Activated CD4-positive, alpha-beta T cell treated with anti-CD3 and anti-CD28 coated beads, Interleukin-2, amount 10 ng/mL, durations not matched to agents 7 days and 5 days (primary cell): ENCODE measurements around the gene LSM2. TPM values are rescaled to one million over a fixed set of nuclear protein-coding genes. Genes with fewer than 3 reads are reported as not detected.

Experiments
- CTCF ChIA-PET: fragments of 350-600 bp; sonication (Branson Sonifier 250); formaldehyde crosslinking; loops from one replicate; lab custom pipeline; 2021; ENCODE audit warnings: antibody characterized with exemption; lab: Charles Lee
- POLR2A ChIA-PET: fragments of 350-600 bp; sonication (Branson Sonifier 250); formaldehyde crosslinking; loops from one replicate; lab custom pipeline; 2021; ENCODE audit warnings: antibody characterized with exemption; lab: Charles Lee
- DNase-seq: peaks from one replicate; pipeline ENCODE4 v3.0.0-alpha.2; 2020
- H3K27ac Mint-ChIP-seq: one replicate; pipeline ENCODE4 v1.8.0; 2021; ENCODE audit warnings: mild to moderate bottlenecking, moderate library complexity, mixed read lengths
- H3K27me3 Mint-ChIP-seq: one replicate; pipeline ENCODE4 v1.8.0; 2021; ENCODE audit warnings: mixed read lengths
- H3K36me3 Mint-ChIP-seq: one replicate; pipeline ENCODE4 v1.8.0; 2021; ENCODE audit warnings: low read depth, mixed read lengths
- H3K4me1 Mint-ChIP-seq: one replicate; pipeline ENCODE4 v1.8.0; 2021; ENCODE audit warnings: mixed read lengths
- H3K4me3 Mint-ChIP-seq: one replicate; pipeline ENCODE4 v1.8.0; 2021; ENCODE audit warnings: mild to moderate bottlenecking, moderate library complexity, mixed read lengths
- H3K9me3 Mint-ChIP-seq: one replicate; pipeline ENCODE4 v1.8.0; 2021; ENCODE audit warnings: mixed read lengths
- total RNA-seq, 2 experiments: library from RNA; stranded (reverse); gene quantifications; one replicate each; pipeline ENCODE4 v1.2.3, GENCODE V29; 2021

The LSM2 gene
- total RNA-seq, 2 experiments from 2014 or later: 103 to 109 TPM

GRCh38 chr6:31767096-31767645 is 39.6 kb downstream of the LSM2 start:
- no peak for DNase-seq
- peaks cover 8% of the 10 kb centered on the region for H3K36me3 Mint-ChIP-seq
- H3K27me3 Mint-ChIP-seq: no peaks in the 10 kb centered on the region
- CTCF ChIA-PET: interaction anchor here (0.5 kb wide), 1 partner anchor 11 kb away, joined by 4 read pairs; no protein-coding TSS in a partner anchor
- H3K4me1 Mint-ChIP-seq: peaks cover 46% of the 10 kb centered on the region
- H3K4me3 Mint-ChIP-seq: no peak overlapping the region
- H3K9me3 Mint-ChIP-seq: no peaks in the 10 kb centered on the region
- POLR2A ChIA-PET: no interaction called here
- no peak overlapping the region for H3K27ac Mint-ChIP-seq

GRCh38 chr6:31765910-31766794 is 40.6 kb downstream of the LSM2 start:
- CTCF ChIA-PET: interaction anchor here (0.7 to 1.3 kb wide), 2 partner anchors 9 to 45 kb away, joined by 3 to 7 read pairs; no protein-coding TSS in a partner anchor
- Mint-ChIP-seq H3K4me1 (peaks cover 39% of the 10 kb centered on the region), H3K9me3 (no peaks in the 10 kb centered on the region), H3K27ac (peak overlapping the region; percentile 13), H3K36me3 (peaks cover 11% of the 10 kb centered on the region), H3K27me3 (no peaks in the 10 kb centered on the region), H3K4me3 (no peak overlapping the region)
- no peak for DNase-seq
- POLR2A ChIA-PET: no interaction called here

- Mint-ChIP-seq H3K4me3 (no peak overlapping the region), H3K4me1 (peaks cover 33% of the 10 kb centered on the region), H3K27ac (no peak overlapping the region), H3K9me3 (no peaks in the 10 kb centered on the region), H3K36me3 (peaks cover 11% of the 10 kb centered on the region), H3K27me3 (no peaks in the 10 kb centered on the region)
- ChIA-PET POLR2A (no interaction called here), CTCF (interaction anchor here (1.3 kb wide), 1 partner anchor 9 kb away, joined by 7 read pairs; no protein-coding TSS in a partner anchor)
- no peak for DNase-seq
These were observed 41.2 kb downstream of the LSM2 start for GRCh38 chr6:31765559-31765909.

- DNase-seq: no peak
- ChIA-PET CTCF (no interaction called here), POLR2A (no interaction called here)
- peak overlapping the region; percentile 76 for H3K27ac Mint-ChIP-seq
- H3K36me3 Mint-ChIP-seq: peaks cover 16% of the 10 kb centered on the region
- no peak overlapping the region for H3K4me3 Mint-ChIP-seq
- no peaks in the 10 kb centered on the region for H3K27me3 Mint-ChIP-seq
- peaks cover 29% of the 10 kb centered on the region for H3K4me1 Mint-ChIP-seq
- H3K9me3 Mint-ChIP-seq: no peaks in the 10 kb centered on the region
These were observed 42.6 kb downstream of the LSM2 start for GRCh38 chr6:31764198-31764597.

- H3K27ac Mint-ChIP-seq: peak overlapping the region; percentile 76
- no peaks in the 10 kb centered on the region for H3K27me3 Mint-ChIP-seq
- peaks cover 21% of the 10 kb centered on the region for H3K36me3 Mint-ChIP-seq
- H3K4me1 Mint-ChIP-seq: peaks cover 26% of the 10 kb centered on the region
- POLR2A ChIA-PET: no interaction called here
- CTCF ChIA-PET: no interaction called here
- no peak for DNase-seq
- H3K9me3 Mint-ChIP-seq: no peaks in the 10 kb centered on the region
- H3K4me3 Mint-ChIP-seq: no peak overlapping the region
These were observed 43.2 kb downstream of the LSM2 start for GRCh38 chr6:31763619-31763940.

GRCh38 chr6:31762878-31763618 is 43.7 kb downstream of the LSM2 start:
- peaks cover 21% of the 10 kb centered on the region for H3K4me1 Mint-ChIP-seq
- no peak overlapping the region for H3K4me3 Mint-ChIP-seq
- no peaks in the 10 kb centered on the region for H3K9me3 Mint-ChIP-seq
- H3K36me3 Mint-ChIP-seq: peaks cover 21% of the 10 kb centered on the region
- H3K27me3 Mint-ChIP-seq: no peaks in the 10 kb centered on the region
- no peak for DNase-seq
- CTCF ChIA-PET: interaction anchor here (0.6 kb wide), 1 partner anchor 9 kb away, joined by 4 read pairs; no protein-coding TSS in a partner anchor
- H3K27ac Mint-ChIP-seq: peak overlapping the region; percentile 76
- POLR2A ChIA-PET: no interaction called here

GRCh38 chr6:31762356-31762755 is 44.4 kb downstream of the LSM2 start, which contains the start of gene SAPCD1:
Gene SAPCD1, plus strand, starts transcription at chr6:31762656. Its CDS starts 399 bp downstream, at chr6:31763055.
- H3K36me3 Mint-ChIP-seq: peaks cover 20% of the 10 kb centered on the region
- H3K27ac Mint-ChIP-seq: peak within 1 kb of the TSS; percentile 76
- H3K4me1 Mint-ChIP-seq: peaks cover 18% of the 10 kb centered on the region
- DNase-seq: no peak
- no peaks in the 10 kb centered on the region for H3K9me3 Mint-ChIP-seq
- ChIA-PET CTCF (interaction anchor here (1.4 kb wide), 1 partner anchor 23 kb away, joined by 5 read pairs; the partner anchor contains the start of gene MSH5), POLR2A (no interaction called here)
- H3K27me3 Mint-ChIP-seq: no peaks in the 10 kb centered on the region
- no peak within 1 kb of the TSS for H3K4me3 Mint-ChIP-seq

- no peak overlapping the region for H3K27ac Mint-ChIP-seq
- POLR2A ChIA-PET: no interaction called here
- H3K9me3 Mint-ChIP-seq: no peaks in the 10 kb centered on the region
- H3K27me3 Mint-ChIP-seq: no peaks in the 10 kb centered on the region
- DNase-seq: no peak
- H3K36me3 Mint-ChIP-seq: peaks cover 20% of the 10 kb centered on the region
- CTCF ChIA-PET: interaction anchor here (1.4 kb wide), 1 partner anchor 22 kb away, joined by 5 read pairs; the partner anchor contains the start of gene MSH5
- peaks cover 18% of the 10 kb centered on the region for H3K4me1 Mint-ChIP-seq
- H3K4me3 Mint-ChIP-seq: no peak overlapping the region
These were observed 45.4 kb downstream of the LSM2 start for GRCh38 chr6:31761343-31761742.

- H3K27ac Mint-ChIP-seq: no peak overlapping the region
- CTCF ChIA-PET: interaction anchor here (1.4 to 5.1 kb wide), 3 partner anchors 9 to 21 kb away, joined by 4 to 30 read pairs (median 5); partner anchors contain the start of gene MSH5
- H3K4me1 Mint-ChIP-seq: peaks cover 18% of the 10 kb centered on the region
- no peak overlapping the region for H3K4me3 Mint-ChIP-seq
- POLR2A ChIA-PET: no interaction called here
- H3K9me3 Mint-ChIP-seq: no peaks in the 10 kb centered on the region
- H3K27me3 Mint-ChIP-seq: no peaks in the 10 kb centered on the region
- no peak for DNase-seq
- H3K36me3 Mint-ChIP-seq: peaks cover 20% of the 10 kb centered on the region
These were observed 46.0 kb downstream of the LSM2 start for GRCh38 chr6:31760790-31761189.

- Mint-ChIP-seq H3K27ac (no peak overlapping the region), H3K36me3 (peaks cover 14% of the 10 kb centered on the region), H3K4me1 (peaks cover 8% of the 10 kb centered on the region), H3K27me3 (no peaks in the 10 kb centered on the region), H3K4me3 (no peak overlapping the region), H3K9me3 (no peaks in the 10 kb centered on the region)
- ChIA-PET CTCF (interaction anchor here (5.1 kb wide), 1 partner anchor 11 kb away, joined by 30 read pairs; no protein-coding TSS in a partner anchor), POLR2A (no interaction called here)
- no peak for DNase-seq
These were observed 48.5 kb downstream of the LSM2 start for GRCh38 chr6:31758281-31758680.

- no peaks in the 10 kb centered on the region for H3K4me1 Mint-ChIP-seq
- H3K4me3 Mint-ChIP-seq: no peak overlapping the region
- no peak overlapping the region for H3K27ac Mint-ChIP-seq
- CTCF ChIA-PET: interaction anchor here (0.5 to 1.8 kb wide), 5 partner anchors 18 to 78 kb away, joined by 3 to 10 read pairs (median 4); no protein-coding TSS in a partner anchor
- POLR2A ChIA-PET: interaction anchor here (0.6 kb wide), 1 partner anchor 75 kb away, joined by 4 read pairs; no protein-coding TSS in a partner anchor
- H3K27me3 Mint-ChIP-seq: no peaks in the 10 kb centered on the region
- DNase-seq: no peak
- H3K9me3 Mint-ChIP-seq: no peaks in the 10 kb centered on the region
- peaks cover 5% of the 10 kb centered on the region for H3K36me3 Mint-ChIP-seq
These were observed 53.9 kb downstream of the LSM2 start for GRCh38 chr6:31752739-31753319.

GRCh38 chr6:31750411-31751022 is 56.2 kb downstream of the LSM2 start:
- POLR2A ChIA-PET: no interaction called here

More at GRCh38 chr6:31750411-31751022, 56.2 kb downstream of the LSM2 start:
- no peak for DNase-seq
- H3K4me1 Mint-ChIP-seq: no peaks in the 10 kb centered on the region
- H3K27ac Mint-ChIP-seq: no peak overlapping the region
- no peak overlapping the region for H3K4me3 Mint-ChIP-seq
- H3K36me3 Mint-ChIP-seq: peaks cover 11% of the 10 kb centered on the region
- CTCF ChIA-PET: interaction anchor here (0.6 to 2.3 kb wide), 4 partner anchors 13 to 476 kb away, joined by 3 to 8 read pairs (median 4); no protein-coding TSS in a partner anchor
- no peaks in the 10 kb centered on the region for H3K27me3 Mint-ChIP-seq
- H3K9me3 Mint-ChIP-seq: no peaks in the 10 kb centered on the region
